ENCODE measurements around the gene PPP1R15A.
"Not testable (repeated sequence)": the region's sequence is repeated elsewhere in the genome, so short reads cannot be mapped to it uniquely, and the experiment has no call there.

PPP1R15A gene

DNA sequence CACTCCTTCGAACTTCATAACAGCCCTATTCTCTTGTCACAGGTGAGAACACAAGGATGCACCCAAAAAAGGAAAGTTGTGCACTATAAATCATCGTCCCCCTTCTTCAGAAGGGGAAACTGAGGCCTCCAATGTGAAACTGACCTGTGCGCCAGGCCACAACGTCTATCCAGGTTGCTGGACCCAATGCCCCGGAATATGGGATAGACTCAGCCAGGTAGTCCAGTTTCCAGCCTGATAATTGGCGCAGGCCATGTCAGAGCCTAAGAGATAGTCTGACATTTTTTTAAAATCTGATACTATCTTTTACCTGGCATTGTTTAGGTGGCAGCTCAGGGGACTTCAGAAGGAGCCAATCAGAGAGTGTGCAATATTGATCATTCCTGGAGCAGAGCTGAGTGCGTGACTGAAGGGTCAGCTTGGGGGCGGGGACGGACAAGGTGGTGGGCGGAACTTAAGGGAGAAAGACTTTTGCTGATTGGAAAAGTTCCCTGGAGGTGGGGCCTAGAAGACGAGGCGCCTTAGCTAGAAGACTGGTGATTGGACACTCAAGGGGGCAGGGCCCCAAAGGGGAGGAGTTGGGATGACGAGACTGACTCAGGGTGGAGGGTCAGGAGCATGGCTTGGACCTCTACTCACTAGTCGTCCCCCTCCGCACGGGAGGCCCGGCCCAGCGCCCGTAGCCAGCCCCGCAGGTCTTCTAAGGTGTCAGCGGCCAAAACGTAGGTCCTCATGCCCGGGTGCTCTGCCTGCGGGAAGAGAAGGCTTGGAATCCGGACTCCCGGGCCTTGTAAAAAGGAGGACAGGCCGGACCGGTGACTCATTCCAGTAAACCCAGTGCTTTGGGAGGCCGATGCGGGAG lies 12.3 kb upstream of the PPP1R15A start:
- no peak for DNase-seq

DNA sequence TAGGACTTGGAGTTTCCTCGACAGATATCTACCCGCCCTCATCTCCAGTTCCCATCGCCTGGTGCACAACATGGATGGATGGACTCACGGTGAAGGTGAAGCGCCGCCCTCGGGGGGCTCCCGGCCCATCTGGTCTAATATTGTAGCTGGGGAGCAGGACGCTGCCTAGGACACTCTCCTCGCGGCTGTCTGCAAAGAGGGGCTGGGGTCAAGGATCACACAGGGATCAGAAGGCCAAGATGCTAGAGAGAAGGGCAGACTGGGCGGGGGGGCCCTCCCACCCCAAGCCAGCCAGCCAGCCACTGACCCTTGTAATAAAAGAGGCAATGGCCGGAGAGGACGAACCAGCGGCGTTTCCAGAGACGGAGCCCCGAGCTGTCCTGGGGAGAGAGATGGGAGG lies 10.9 kb upstream of the PPP1R15A start:
- no peak for DNase-seq

DNA sequence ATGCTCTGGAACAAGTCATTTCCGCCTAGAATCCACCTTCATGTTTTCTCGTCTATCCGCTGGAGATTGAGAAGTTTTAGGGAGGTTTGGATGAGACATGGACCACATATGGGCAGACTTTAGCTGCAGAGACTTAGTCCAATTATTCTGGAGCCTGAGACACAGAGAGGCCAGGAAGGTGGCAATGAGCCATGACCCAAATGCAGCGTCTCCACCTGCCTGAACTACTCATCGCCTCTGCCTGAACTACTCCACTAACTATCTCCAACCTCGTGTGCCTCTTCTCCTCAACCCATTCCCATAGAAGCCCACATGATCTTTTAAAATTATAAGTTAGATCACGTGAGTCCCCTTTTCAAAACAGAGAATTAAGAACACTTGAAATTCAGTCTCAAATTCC lies 9.4 kb upstream of the PPP1R15A start:
- DNase-seq, result no peak

DNA sequence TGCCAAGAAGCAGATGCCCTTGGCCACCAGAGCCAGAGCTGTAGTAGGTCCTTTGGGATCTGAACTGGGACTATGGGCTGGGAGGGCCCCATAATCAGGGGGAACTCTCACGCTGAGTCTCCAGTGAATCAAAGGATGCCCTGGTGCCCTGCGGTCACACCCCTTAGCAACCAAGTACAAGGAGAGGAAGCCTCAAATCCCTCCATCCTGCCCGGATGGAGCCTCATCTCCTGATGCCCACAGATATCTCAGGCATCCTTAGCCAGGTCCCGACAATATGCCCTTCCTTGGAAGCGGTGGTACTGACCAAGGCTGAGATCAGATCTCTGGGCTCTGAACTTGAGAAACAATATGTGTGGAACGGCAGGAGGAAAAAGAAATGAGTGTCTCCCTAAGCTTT lies 5.5 kb upstream of the PPP1R15A start:
- DNase-seq, result no peak

DNA sequence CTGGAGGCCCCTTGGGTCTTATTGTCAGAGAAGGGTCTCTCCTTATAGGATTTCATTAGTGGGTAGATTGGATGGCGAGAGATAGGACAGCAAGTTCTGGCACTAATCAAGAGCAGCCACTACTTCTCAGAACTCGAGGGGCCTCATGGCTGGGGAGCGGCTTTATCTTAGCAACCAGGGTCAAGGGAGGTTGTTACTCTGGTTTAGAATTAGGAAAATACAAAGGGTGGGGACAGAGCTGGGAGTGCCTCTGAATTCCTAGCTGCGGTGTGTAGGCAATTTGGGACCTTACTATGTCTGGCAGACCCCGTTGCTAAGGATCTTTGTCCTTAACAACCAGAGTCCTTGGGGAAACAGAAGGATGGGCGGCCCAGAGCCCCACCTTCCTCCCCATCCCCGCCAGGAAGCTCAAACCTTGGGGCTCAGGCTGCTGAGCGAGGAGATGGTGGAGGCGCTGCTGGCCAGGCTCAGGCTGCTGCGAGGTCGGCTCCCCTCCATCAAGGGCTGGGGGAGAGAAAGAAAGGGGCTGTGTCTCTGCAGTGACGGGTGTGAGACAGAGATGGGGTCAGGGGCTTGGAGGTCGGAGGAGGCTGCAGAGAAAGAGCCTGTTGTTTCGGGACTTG lies 5.0 kb upstream of the PPP1R15A start:
- DNase-seq, result no peak

DNA sequence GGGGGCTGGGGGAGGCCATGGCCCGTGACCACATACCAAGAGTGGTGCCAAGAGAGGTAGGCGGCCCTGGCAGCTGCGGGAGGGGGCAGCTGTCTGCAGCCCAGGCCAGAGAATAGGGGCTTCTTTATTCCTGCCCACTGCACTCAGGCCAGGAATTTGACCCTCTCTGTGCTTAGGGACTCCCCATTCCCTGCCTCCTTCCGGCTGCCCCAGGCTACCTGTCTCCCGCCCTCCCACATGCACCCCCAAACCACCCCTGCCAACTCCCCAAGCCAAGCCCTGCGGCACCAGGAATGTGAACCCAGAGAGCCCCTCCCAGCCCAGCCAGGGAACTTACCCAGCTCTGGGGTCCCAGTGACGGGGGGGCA lies 4.5 kb upstream of the PPP1R15A start:
- no peak for DNase-seq

DNA sequence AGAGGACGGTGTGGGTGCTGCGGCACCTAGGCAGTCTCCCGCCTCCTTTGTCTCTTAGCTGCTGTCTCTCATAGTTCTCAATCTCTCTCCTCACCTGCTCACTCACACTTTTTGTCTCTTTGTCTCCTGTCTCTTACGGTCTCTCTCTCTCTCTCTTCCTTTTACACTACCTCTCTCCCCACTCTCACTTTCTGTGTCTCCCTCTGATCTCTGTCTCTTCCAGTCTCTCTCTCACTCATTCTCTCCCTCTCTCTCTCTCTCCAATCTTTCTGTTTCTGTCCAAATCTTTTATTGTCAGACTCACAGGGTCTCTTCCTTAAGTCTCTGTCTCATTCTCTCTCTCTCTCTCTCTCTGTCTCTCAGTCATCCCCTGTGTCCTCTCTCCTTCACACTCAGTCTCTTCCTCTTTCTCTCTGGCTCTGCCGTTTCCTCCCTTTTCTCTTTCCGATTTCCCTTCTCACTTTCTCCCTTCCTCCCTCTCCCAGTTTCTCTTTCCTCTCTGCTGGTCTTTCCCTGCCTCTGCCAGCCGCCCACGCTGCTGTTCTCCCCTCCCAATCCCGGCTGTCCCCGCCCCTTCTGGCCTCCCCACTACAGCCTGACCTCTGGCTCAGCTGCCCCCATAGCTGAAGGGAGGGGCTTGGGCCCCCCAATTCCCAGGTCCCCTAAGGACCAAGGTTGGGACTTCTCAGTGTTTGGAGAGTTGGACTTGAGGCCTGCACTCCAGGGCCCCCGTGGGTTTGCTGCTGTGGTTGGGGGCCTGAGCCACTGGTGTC lies 3.9 kb upstream of the PPP1R15A start, which contains the start of gene PLEKHA4:
Gene PLEKHA4 (minus strand): TSS at position 504 of the 773 bp plus-strand sequence. CDS start 997 bp downstream, outside the sequence.
- no peak for DNase-seq

DNA sequence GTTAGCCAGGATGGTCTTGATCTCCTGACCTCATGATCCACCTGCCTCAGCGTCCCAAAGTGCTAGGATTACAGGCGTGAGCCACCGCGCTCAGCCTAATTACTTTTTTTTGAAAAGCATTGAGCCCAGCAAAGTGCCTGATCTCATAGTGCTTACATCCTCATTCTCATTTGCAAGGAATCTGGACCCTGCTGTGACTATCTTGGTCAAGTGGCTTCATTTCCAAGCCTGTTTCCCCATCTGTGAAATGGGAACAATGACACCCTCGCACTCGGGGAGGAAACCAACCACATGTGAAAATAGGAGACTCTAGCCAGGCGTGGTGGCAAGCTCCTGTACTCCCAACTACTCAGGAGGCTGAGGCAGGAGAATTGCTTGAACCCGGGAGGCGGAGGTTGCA lies 2.2 kb upstream of the PPP1R15A start:
- no peak for DNase-seq

DNA sequence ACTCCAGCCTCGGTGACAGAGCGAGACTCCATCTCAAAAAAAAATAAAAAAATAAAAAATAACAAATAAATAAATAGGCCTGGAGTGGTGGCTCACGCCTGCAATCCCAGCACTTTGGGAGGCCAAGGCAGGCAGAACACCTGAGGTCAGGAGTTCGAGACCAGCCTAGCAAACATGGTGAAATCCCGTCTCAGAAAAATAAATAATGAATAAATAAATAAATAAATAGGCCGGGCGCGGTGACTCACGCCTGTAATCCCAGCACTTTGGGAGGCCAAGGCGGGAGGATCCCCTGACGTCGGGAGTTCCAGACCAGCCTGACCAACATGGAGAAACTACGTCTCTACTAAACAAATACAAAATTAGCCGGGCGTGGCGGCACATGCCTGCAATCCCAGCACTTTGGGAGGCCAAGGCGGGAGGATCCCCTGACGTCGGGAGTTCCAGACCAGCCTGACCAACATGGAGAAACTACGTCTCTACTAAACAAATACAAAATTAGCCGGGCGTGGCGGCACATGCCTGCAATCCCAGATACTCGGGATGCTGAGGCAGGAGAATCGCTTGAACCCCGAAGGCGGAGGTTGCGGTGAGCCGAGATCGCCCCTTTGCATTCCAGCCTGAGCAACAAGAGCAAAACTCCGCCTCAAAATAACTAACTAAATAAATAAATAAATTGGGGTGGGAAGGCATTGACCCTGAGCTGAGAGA lies 595 bp upstream of the PPP1R15A start:
- not testable (repeated sequence) for DNase-seq

DNA sequence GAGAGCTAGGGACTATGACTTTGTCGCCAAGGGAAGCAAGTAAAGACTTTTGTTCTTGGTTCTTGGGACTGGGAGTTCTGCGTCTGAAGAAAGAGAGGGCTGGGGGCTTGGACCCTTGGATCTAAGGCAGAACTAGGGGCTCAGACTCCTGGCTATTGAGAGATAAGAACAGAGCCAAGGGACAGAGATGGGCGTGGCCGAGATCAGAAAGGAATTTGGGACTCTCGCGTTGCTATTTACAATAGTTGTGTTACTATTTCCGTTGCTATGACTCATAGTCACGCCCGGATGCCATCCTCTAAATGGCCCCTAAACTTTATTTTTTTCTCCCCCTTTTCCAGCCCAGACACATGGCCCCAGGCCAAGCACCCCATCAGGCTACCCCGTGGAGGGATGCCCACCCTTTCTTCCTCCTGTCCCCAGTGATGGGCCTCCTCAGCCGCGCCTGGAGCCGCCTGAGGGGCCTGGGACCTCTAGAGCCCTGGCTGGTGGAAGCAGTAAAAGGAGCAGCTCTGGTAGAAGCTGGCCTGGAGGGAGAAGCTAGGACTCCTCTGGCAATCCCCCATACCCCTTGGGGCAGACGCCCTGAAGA lies 759 bp downstream of the PPP1R15A start:
- DNase-seq, result peak; percentile 67

DNA sequence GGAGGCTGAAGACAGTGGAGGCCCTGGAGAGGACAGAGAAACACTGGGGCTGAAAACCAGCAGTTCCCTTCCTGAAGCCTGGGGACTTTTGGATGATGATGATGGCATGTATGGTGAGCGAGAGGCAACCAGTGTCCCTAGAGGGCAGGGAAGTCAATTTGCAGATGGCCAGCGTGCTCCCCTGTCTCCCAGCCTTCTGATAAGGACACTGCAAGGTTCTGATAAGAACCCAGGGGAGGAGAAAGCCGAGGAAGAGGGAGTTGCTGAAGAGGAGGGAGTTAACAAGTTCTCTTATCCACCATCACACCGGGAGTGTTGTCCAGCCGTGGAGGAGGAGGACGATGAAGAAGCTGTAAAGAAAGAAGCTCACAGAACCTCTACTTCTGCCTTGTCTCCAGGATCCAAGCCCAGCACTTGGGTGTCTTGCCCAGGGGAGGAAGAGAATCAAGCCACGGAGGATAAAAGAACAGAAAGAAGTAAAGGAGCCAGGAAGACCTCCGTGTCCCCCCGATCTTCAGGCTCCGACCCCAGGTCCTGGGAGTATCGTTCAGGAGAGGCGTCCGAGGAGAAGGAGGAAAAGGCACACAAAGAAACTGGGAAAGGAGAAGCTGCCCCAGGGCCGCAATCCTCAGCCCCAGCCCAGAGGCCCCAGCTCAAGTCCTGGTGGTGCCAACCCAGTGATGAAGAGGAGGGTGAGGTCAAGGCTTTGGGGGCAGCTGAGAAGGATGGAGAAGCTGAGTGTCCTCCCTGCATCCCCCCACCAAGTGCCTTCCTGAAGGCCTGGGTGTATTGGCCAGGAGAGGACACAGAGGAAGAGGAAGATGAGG lies 1.5 kb downstream of the PPP1R15A start:
- DNase-seq, result no peak

DNA sequence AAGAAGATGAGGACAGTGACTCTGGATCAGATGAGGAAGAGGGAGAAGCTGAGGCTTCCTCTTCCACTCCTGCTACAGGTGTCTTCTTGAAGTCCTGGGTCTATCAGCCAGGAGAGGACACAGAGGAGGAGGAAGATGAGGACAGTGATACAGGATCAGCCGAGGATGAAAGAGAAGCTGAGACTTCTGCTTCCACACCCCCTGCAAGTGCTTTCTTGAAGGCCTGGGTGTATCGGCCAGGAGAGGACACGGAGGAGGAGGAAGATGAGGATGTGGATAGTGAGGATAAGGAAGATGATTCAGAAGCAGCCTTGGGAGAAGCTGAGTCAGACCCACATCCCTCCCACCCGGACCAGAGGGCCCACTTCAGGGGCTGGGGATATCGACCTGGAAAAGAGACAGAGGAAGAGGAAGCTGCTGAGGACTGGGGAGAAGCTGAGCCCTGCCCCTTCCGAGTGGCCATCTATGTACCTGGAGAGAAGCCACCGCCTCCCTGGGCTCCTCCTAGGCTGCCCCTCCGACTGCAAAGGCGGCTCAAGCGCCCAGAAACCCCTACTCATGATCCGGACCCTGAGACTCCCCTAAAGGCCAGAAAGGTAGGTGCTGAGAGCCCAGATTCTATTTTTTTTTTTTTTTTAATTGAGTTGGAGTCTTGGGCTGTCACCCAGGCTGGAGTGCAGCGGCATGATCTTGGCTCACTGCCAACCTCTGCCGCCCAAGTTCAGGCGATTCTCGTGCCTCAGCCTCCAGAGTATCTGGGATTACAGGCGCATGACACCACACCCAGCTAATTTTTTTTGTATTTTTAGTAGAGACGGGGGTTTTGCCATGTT lies 2.3 kb downstream of the PPP1R15A start:
- DNase-seq, result no peak

DNA sequence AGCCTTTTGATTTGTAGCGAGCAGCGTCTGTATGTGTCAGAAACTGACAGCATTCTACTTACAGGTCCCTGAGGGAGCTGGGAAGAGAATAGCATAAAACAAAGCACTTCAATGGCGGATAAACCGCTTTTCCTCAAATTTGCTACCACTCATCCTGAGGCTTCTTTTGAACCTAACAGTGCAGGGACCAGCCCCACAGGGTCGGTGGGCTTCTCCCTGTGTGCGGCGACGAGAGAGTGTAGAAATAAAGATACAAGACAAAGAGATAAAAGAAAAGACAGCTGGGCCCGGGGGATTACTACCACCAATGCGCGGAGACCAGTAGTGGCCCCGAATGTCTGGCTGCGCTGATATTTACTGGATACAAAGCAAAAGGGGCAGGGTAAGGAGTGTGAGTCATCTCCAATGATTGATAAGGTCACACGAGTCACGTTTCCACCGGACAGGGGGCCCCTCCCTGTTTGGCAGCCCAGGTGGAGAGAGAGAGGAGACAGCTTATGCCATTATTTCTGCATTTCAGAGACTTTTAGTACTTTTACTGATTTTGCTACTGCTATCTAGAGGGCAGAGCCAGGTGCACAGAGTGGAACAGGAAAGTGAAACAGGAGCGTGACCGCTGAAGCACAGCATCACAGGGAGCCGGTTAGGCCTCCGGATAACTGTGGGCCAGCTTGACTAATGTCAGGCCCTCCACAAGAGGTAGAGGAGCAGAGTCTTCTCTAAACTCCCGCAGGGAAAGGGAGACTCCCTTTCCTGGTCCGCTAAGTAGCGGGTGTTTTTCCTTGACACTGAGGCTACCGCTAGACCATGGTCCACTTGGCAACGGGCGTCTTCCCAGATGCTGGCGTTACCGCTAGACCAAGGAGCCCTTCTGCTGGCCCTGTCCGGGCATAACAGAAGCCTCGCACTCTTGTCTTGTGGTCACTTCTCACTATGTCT lies 4.1 kb downstream of the PPP1R15A start:
- DNase-seq, result not testable (repeated sequence)

DNA sequence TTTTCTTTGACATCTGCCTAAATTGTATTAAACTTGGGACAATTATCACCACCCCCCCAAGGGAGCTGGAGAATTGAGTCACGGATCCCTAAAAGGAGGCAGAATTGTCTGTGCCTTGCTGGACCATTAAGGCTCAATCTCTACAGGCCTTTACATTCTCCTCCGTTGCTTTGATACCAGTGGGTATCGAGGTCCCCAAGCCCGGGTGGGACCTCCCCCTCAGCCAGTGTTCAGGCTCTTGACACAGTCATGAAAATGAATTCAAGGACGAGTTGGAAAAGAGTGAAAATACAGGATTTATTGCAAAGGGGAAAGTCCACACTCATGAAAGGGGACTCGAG lies 5.6 kb downstream of the PPP1R15A start:
- DNase-seq, result no peak

DNA sequence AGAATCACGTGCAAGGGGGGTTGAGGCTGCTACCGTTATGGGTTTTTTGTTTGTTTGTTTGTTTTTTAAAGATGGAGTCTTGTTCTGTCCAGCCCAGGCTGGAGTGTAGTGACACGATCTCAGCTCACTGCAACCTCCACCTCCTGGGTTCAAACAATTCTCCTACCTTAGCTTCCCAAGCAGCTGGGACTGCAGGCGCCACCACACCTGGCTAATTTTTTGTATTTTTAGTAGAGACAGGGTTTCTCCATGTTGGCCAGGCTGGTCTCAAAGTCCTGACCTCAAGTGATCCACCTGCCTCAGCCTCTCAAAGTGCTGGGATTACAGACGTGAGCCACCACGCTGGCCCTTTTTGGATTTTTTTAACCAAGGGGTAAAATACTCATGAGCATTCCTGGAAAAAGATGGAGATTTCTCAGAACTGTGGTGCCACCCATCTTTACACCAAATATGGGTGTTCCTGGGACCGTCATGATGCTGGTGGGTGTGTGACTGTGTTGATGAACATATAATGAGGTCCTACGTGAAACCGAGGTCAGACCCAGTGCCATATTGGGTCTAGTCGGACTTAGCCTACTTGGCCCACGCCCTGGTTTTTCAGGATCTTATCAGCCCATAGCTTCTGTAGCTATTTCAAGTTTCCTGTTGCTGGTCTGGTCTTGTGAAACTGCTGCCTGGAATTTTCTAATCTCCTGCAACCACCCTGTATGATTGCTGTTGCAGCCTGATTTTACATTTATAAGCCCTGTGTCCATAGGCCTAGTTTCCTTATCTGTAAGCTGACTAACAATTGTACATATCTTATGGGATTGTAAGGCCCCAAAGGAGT lies 6.2 kb downstream of the PPP1R15A start:
- DNase-seq, result no peak

DNA sequence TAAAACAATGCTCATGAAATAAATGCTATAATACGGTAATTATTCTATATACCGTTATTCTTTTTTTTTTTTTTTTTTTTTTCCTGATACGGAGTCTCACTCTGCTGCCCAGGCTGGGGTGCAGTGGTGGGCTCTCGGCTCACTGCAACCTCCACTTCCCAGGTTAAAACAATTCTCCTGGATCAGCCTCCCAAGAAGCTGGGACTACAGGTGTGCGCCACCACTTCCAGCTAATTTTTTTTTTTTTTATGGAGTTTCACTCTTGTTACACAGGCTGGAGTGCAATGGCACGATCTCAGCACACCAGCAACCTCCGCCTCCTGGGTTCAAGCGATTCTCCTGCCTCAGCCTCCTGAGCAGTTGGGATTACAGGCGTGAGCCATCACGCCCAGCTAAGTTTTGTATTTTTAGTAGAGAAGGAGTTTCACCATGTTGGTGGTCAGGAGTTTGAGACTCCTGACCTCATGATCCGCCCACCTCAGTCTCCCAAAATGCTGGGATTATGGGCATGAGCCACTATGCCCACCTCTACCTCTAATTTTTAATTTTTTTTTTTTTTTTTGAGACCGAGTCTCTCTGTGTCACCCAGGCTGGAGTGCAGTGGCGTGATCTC lies 6.9 kb downstream of the PPP1R15A start:
- no peak for DNase-seq

DNA sequence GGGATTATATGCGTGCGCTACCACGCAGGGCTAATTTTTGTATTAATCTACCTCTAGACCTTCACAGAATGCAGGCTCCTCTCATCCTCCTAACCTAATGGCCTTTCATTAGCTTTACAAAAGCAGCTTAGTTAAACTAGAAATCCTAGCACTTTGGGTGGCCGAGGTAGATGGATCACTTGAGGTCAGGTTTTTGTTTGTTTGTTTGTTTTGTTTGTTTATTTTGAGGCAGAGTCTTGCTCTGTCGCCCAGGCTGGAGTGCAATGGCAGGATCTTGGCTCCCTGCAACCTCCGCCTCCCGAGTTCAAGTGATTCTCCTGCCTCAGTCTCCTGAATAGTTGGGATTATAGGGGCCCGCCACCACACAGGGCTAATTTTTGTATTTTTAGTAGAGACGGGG lies 7.5 kb downstream of the PPP1R15A start:
- not testable (repeated sequence) for DNase-seq
